Measurements from ENCODE around the gene TRAF6.

The TRAF6 gene

GRCh38 chr11:36501236-36501635, 8.8 kb downstream of the TRAF6 start:
- Histone ChIP-seq H3K36me3 (ENCODE audit: control insufficient read depth, insufficient read depth, low read length) (no peaks in the 10 kb centered on the region; the same call in 1 of the 2 replicates), H3K4me3 (replicated peaks; ENCODE audit: low read depth, low read length) (no peak overlapping the region), H3K27me3 (replicated peaks; ENCODE audit: control insufficient read depth, insufficient read depth, low read length) (no peaks in the 10 kb centered on the region)
- no peak for DNase-seq (ENCODE audit: extremely low read depth, insufficient read length)
- TF ChIP-seq, protein P1, sequence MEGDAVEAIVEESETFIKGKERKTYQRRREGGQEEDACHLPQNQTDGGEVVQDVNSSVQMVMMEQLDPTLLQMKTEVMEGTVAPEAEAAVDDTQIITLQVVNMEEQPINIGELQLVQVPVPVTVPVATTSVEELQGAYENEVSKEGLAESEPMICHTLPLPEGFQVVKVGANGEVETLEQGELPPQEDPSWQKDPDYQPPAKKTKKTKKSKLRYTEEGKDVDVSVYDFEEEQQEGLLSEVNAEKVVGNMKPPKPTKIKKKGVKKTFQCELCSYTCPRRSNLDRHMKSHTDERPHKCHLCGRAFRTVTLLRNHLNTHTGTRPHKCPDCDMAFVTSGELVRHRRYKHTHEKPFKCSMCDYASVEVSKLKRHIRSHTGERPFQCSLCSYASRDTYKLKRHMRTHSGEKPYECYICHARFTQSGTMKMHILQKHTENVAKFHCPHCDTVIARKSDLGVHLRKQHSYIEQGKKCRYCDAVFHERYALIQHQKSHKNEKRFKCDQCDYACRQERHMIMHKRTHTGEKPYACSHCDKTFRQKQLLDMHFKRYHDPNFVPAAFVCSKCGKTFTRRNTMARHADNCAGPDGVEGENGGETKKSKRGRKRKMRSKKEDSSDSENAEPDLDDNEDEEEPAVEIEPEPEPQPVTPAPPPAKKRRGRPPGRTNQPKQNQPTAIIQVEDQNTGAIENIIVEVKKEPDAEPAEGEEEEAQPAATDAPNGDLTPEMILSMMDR (IDR thresholded peaks at IDR 0.05; ENCODE audit: insufficient read depth, low read length, poor library complexity, severe bottlenecking), result no peak

DNA sequence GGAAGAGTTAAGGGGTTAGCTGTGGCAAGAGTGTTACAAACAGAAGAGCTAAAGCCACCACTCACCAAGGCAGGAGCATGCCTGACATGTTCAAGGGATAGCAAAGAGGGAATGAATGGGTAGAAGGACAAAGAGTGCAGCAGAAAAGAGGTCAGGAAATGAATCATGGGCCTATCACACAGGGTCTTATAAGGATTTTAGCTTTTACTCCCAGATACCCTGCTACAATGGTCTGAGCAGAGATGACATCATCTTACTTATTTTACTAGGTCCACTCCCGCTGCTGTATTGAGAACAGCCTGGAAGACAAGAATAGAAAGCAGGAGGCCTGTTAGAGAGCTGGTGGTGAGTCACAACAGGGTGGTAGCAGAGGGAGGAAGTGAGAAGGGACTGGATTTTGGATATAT, 9.8 kb downstream of the TRAF6 start:
- Histone ChIP-seq H3K4me3 (replicated peaks; ENCODE audit: low read depth, low read length) (no peak overlapping the region), H3K36me3 (ENCODE audit: control insufficient read depth, insufficient read depth, low read length) (no peaks in the 10 kb centered on the region; the same call in 1 of the 2 replicates), H3K27me3 (replicated peaks; ENCODE audit: control insufficient read depth, insufficient read depth, low read length) (no peaks in the 10 kb centered on the region)
- TF ChIP-seq, protein P1 (IDR thresholded peaks at IDR 0.05; ENCODE audit: insufficient read depth, low read length, poor library complexity, severe bottlenecking), result no peak
- peak; percentile 23 for DNase-seq (ENCODE audit: extremely low read depth, insufficient read length)

DNA sequence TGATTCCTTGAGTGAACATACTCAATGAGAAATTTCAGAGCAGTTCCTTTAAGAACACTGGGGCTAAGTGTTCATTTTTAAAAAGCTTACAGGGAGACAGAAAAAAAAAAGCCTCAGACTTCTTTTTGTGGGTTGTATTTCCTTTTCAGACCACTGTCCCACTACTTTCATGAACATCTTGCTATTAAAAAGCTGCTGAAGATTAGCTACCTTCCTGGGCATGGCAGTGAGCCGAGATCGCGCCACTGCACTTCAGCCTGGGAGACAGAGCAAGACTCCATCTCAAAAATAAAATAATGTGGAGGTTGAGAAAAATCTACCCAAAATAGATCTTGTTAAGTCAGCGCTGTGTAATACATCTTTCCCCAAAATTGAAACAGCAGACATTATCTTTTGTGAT, 10.8 kb downstream of the TRAF6 start:
- Histone ChIP-seq H3K27me3 (replicated peaks; ENCODE audit: control insufficient read depth, insufficient read depth, low read length) (no peaks in the 10 kb centered on the region), H3K4me3 (replicated peaks; ENCODE audit: low read depth, low read length) (no peak overlapping the region), H3K36me3 (ENCODE audit: control insufficient read depth, insufficient read depth, low read length) (no peaks in the 10 kb centered on the region; the same call in none of the 2 replicates)
- no peak for DNase-seq (ENCODE audit: extremely low read depth, insufficient read length)
- TF ChIP-seq, protein P1 (IDR thresholded peaks at IDR 0.05; ENCODE audit: insufficient read depth, low read length, poor library complexity, severe bottlenecking), result no peak

DNA sequence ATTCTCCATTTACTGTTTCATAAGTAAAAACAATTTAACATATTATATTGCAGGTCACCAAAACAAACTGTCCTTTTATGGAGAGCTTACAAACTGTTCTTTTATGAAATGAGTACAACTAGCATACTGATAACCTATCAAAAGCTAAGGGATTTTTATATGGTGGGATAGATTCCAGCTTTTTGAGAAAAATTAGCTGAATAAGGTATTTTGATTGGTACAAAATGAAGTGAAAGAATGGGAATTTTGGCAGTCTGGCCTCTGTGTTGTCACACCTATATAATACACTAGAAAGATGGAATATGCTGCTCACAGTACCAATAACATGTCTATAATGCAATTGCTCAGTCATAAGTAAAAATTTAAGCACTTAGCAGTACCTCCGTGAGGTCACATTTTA, 11.4 kb downstream of the TRAF6 start:
- H3K4me3 ChIP-seq (replicated peaks; ENCODE audit: low read depth, low read length), result no peak overlapping the region
- no peak for DNase-seq (ENCODE audit: extremely low read depth, insufficient read length)
- H3K27me3 ChIP-seq (replicated peaks; ENCODE audit: control insufficient read depth, insufficient read depth, low read length), result no peaks in the 10 kb centered on the region
- H3K36me3 ChIP-seq (ENCODE audit: control insufficient read depth, insufficient read depth, low read length), result no peaks in the 10 kb centered on the region; the same call in none of the 2 replicates
- TF ChIP-seq, protein P1 (IDR thresholded peaks at IDR 0.05; ENCODE audit: insufficient read depth, low read length, poor library complexity, severe bottlenecking), result no peak

- DNase-seq (ENCODE audit: extremely low read depth, insufficient read length), result no peak
- Histone ChIP-seq H3K27me3 (replicated peaks; ENCODE audit: control insufficient read depth, insufficient read depth, low read length) (no peaks in the 10 kb centered on the region), H3K4me3 (replicated peaks; ENCODE audit: low read depth, low read length) (no peak overlapping the region), H3K36me3 (ENCODE audit: control insufficient read depth, insufficient read depth, low read length) (peaks cover 11% of the 10 kb centered on the region)
- TF ChIP-seq, protein P1 (IDR thresholded peaks at IDR 0.05; ENCODE audit: insufficient read depth, low read length, poor library complexity, severe bottlenecking), result no peak
Observed at GRCh38 chr11:36493332-36493731, 16.7 kb downstream of the TRAF6 start.

- Histone ChIP-seq H3K36me3 (ENCODE audit: control insufficient read depth, insufficient read depth, low read length) (peaks cover 11% of the 10 kb centered on the region), H3K4me3 (replicated peaks; ENCODE audit: low read depth, low read length) (no peak overlapping the region), H3K27me3 (replicated peaks; ENCODE audit: control insufficient read depth, insufficient read depth, low read length) (no peaks in the 10 kb centered on the region)
- TF ChIP-seq, protein P1 (IDR thresholded peaks at IDR 0.05; ENCODE audit: insufficient read depth, low read length, poor library complexity, severe bottlenecking), result peak; percentile 64
- no peak for DNase-seq (ENCODE audit: extremely low read depth, insufficient read length)
Observed at GRCh38 chr11:36492724-36493304, 17.3 kb downstream of the TRAF6 start.
